PC-9 (cell line): ENCODE results near the gene C6orf136.

Source experiments
- EZH2 ChIP-seq: fragments of 200-600 bp; sonication (generic); IDR thresholded peaks from 2 replicates; pipeline ENCODE4 v1.8.0; 2017; ENCODE audit warnings: antibody characterized with exemption, low read depth
- TF ChIP-seq, protein P1 (sequence below): fragments of 200-600 bp; sonication (generic); conservative IDR thresholded peaks from 2 replicates; pipeline ENCODE4 v1.6.1; 2017; ENCODE audit warnings: mixed run types, antibody characterized with exemption, mild to moderate bottlenecking, moderate library complexity

DNA sequence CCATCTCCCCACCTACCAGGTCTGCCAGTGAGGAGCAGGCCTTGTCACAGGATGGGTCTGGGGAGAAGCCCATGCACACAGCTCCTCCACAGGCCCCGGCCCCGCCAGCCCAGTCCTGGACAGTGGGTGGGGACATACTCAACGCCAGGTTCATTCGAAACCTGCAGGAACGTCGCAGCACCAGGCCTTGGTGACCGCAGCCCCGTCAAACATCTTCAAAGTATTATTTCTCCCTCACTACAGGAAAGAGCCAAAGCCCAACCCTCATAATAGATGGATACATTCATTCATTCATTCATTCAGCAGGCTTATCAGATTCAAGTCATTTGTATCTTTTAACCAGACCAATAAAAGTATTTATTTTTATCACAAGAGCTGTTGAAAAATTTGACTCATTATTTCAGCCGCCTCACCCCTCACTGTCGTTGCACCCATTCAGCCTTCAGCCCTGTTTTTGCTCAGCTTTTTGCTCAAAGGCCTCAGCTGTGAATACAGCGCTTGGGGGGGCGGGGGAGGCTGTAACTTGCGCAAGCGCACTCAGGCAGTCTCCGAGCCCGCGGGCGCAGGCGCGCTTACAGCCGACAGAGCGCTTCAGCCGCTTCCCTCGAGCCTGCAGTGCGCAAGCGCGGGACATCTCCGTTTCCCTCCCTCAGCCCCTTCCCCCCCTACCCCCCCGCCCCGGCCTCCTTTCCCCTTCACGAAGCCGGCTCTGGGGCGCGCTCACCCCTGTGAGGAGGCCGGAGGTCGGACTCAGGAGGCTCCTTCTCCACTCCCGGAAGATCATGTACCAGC, at the start of gene C6orf136:
- TF ChIP-seq, protein P1, sequence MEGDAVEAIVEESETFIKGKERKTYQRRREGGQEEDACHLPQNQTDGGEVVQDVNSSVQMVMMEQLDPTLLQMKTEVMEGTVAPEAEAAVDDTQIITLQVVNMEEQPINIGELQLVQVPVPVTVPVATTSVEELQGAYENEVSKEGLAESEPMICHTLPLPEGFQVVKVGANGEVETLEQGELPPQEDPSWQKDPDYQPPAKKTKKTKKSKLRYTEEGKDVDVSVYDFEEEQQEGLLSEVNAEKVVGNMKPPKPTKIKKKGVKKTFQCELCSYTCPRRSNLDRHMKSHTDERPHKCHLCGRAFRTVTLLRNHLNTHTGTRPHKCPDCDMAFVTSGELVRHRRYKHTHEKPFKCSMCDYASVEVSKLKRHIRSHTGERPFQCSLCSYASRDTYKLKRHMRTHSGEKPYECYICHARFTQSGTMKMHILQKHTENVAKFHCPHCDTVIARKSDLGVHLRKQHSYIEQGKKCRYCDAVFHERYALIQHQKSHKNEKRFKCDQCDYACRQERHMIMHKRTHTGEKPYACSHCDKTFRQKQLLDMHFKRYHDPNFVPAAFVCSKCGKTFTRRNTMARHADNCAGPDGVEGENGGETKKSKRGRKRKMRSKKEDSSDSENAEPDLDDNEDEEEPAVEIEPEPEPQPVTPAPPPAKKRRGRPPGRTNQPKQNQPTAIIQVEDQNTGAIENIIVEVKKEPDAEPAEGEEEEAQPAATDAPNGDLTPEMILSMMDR = no peak
- no peak for TF ChIP-seq EZH2
